Ishikawa (cell line): ENCODE measurements around the gene SMPD1.

Experiments
- CEBPB ChIP-seq: IDR thresholded peaks from 2 replicates; pipeline ENCODE4 v1.6.1; 2012
- CREB1 ChIP-seq: IDR thresholded peaks from 2 replicates; pipeline ENCODE4 v1.6.1; 2012; ENCODE audit warnings: low read depth
- EGR1 ChIP-seq: IDR thresholded peaks from 2 replicates; pipeline ENCODE4 v1.6.1; 2012
- EP300 ChIP-seq: IDR thresholded peaks from 2 replicates; pipeline ENCODE4 v1.6.1; 2012; ENCODE audit warnings: borderline replicate concordance
- FOXM1 ChIP-seq: IDR thresholded peaks from 2 replicates; pipeline ENCODE4 v1.6.1; 2012; ENCODE audit warnings: low read depth, borderline replicate concordance
- MAX ChIP-seq: IDR thresholded peaks from 2 replicates; pipeline ENCODE4 v1.6.1; 2012
- NFIC ChIP-seq: IDR thresholded peaks from 2 replicates; pipeline ENCODE4 v1.6.1; 2012
- RAD21 ChIP-seq: IDR thresholded peaks from 2 replicates; pipeline ENCODE4 v1.6.1; 2012; ENCODE audit warnings: low read depth
- REST ChIP-seq: IDR thresholded peaks from 2 replicates; pipeline ENCODE4 v1.6.1; 2012; ENCODE audit warnings: low read depth, mild to moderate bottlenecking
- TAF1 ChIP-seq: IDR thresholded peaks from 2 replicates; pipeline ENCODE4 v1.6.1; 2012; ENCODE audit warnings: low read depth, mild to moderate bottlenecking
- TCF12 ChIP-seq: IDR thresholded peaks from 2 replicates; pipeline ENCODE4 v1.6.1; 2012; ENCODE audit warnings: low read depth
- TEAD4 ChIP-seq: IDR thresholded peaks from 2 replicates; pipeline ENCODE4 v1.6.1; 2012
- USF1 ChIP-seq: IDR thresholded peaks from 2 replicates; pipeline ENCODE4 v1.6.1; 2012
- YY1 ChIP-seq: IDR thresholded peaks from 2 replicates; pipeline ENCODE4 v1.6.1; 2012; ENCODE audit warnings: low read depth
- ZBTB7A ChIP-seq: IDR thresholded peaks from 2 replicates; pipeline ENCODE4 v1.6.1; 2012; ENCODE audit warnings: low read depth

The SMPD1 gene

GRCh38 chr11:6405052-6405667 lies 14.9 kb downstream of the SMPD1 start:
- no peak for TF ChIP-seq NFIC
- no peak for TF ChIP-seq ZBTB7A
- TF ChIP-seq TAF1, result no peak
- TF ChIP-seq YY1, result no peak
- TF ChIP-seq EP300, result no peak
- no peak for TF ChIP-seq CEBPB
- no peak for TF ChIP-seq RAD21
- no peak for TF ChIP-seq TCF12
- no peak for TF ChIP-seq MAX
- TF ChIP-seq TEAD4, result no peak
- no peak for TF ChIP-seq EGR1
- TF ChIP-seq USF1, result no peak
- no peak for TF ChIP-seq CREB1

- no peak for TF ChIP-seq REST
- no peak for TF ChIP-seq CREB1
- no peak for TF ChIP-seq MAX
- no peak for TF ChIP-seq FOXM1
- no peak for TF ChIP-seq NFIC
- no peak for TF ChIP-seq USF1
- no peak for TF ChIP-seq YY1
- no peak for TF ChIP-seq CEBPB
Observed at GRCh38 chr11:6405846-6406245, 15.6 kb downstream of the SMPD1 start.

GRCh38 chr11:6406370-6406769 lies 16.1 kb downstream of the SMPD1 start:
- no peak for TF ChIP-seq CREB1
- TF ChIP-seq EP300, result no peak
- TF ChIP-seq MAX, result no peak
- TF ChIP-seq YY1, result no peak
- TF ChIP-seq REST, result no peak
- TF ChIP-seq CEBPB, result no peak
- no peak for TF ChIP-seq TCF12
- TF ChIP-seq TEAD4, result no peak
- TF ChIP-seq NFIC, result no peak
- TF ChIP-seq RAD21, result no peak
- no peak for TF ChIP-seq FOXM1
- TF ChIP-seq EGR1, result no peak
- TF ChIP-seq TAF1, result no peak
- TF ChIP-seq ZBTB7A, result no peak
- TF ChIP-seq USF1, result no peak

- no peak for TF ChIP-seq RAD21
- TF ChIP-seq TCF12, result no peak
- TF ChIP-seq USF1, result no peak
- TF ChIP-seq TEAD4, result no peak
- TF ChIP-seq MAX, result no peak
- TF ChIP-seq ZBTB7A, result no peak
- no peak for TF ChIP-seq EGR1
- TF ChIP-seq NFIC, result no peak
- no peak for TF ChIP-seq REST
- no peak for TF ChIP-seq TAF1
- TF ChIP-seq EP300, result no peak
- no peak for TF ChIP-seq CREB1
- TF ChIP-seq FOXM1, result no peak
- TF ChIP-seq CEBPB, result no peak
Observed at GRCh38 chr11:6410695-6411430, 20.6 kb downstream of the SMPD1 start.
